NB4 (cell line): Measurements from ENCODE around the gene RIT2.

Experiments
- POLR2A ChIP-seq: IDR thresholded peaks from 2 replicates; pipeline ENCODE4 v1.6.1; 2011; ENCODE audit warnings: mild to moderate bottlenecking; ENCODE audit not compliant: insufficient read length; ENCODE audit errors: extremely low read depth
- TF ChIP-seq, protein P1 (sequence below): IDR thresholded peaks from one replicate; pipeline ENCODE4 v1.5.1; 2012; ENCODE audit warnings: low read depth, low read length

DNA sequence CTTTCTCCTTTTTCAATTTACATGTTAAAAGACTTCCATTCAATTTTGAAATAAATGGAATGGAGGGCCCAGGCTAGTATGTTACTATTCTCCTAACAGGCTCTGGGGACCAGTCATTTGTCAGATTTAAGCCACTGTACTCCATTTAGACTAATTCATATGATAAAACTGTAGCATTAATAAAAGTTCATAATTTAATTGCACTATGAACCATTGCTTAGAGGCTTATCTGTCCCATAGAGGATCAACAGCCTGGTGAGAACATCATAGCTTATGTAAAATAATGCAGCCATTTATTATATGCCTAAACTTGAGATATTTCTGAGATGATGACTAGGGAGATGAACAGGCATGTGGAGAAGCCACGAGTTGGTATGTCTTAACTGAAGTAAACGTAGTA is 156.0 kb downstream of the RIT2 start:
- no peak for TF ChIP-seq POLR2A
- TF ChIP-seq, protein P1, sequence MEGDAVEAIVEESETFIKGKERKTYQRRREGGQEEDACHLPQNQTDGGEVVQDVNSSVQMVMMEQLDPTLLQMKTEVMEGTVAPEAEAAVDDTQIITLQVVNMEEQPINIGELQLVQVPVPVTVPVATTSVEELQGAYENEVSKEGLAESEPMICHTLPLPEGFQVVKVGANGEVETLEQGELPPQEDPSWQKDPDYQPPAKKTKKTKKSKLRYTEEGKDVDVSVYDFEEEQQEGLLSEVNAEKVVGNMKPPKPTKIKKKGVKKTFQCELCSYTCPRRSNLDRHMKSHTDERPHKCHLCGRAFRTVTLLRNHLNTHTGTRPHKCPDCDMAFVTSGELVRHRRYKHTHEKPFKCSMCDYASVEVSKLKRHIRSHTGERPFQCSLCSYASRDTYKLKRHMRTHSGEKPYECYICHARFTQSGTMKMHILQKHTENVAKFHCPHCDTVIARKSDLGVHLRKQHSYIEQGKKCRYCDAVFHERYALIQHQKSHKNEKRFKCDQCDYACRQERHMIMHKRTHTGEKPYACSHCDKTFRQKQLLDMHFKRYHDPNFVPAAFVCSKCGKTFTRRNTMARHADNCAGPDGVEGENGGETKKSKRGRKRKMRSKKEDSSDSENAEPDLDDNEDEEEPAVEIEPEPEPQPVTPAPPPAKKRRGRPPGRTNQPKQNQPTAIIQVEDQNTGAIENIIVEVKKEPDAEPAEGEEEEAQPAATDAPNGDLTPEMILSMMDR, result no peak
